Bronchial epithelial cell (primary cell): ENCODE measurements around the gene PA2G4. TPM values are rescaled to one million over a fixed set of nuclear protein-coding genes. Genes with fewer than 3 reads are reported as not detected.

Experiments used
- DNase-seq: peaks from one replicate; pipeline ENCODE4 v3.0.0-alpha.2; 2010; ENCODE audit warnings: low read depth
- FAIRE-seq: peaks from 2 replicates; lab custom pipeline; 2011; peaks lifted over from hg19 to GRCh38; lab: Jason Lieb, UNC
- H3K27me3 ChIP-seq: 2 replicates; pipeline ENCODE4 v1.5.1; 2011; ENCODE audit warnings: low read length; ENCODE audit not compliant: control insufficient read depth, insufficient read depth
- H3K36me3 ChIP-seq: 2 replicates; pipeline ENCODE4 v1.5.1; 2011; ENCODE audit warnings: low read length; ENCODE audit not compliant: control insufficient read depth, insufficient read depth
- H3K4me3 ChIP-seq: 2 replicates; pipeline ENCODE4 v1.5.1; 2011; ENCODE audit warnings: mild to moderate bottlenecking, low read depth, low read length, control low read depth
- CTCF ChIP-seq: IDR thresholded peaks from 2 replicates; pipeline ENCODE4 v1.5.1; 2011; ENCODE audit warnings: mild to moderate bottlenecking, moderate library complexity, low read length, control low read depth, inconsistent platforms; ENCODE audit not compliant: insufficient read depth, severe bottlenecking
- total RNA-seq: library from RNA; depleted of rRNA; stranded (reverse); fragments of >200 nt; gene quantifications from 2 replicates; pipeline ENCODE4 v1.2.1, GENCODE V29; 2014

Gene PA2G4
- total RNA-seq, 1 donor from 2014 or later, result 172 TPM

- Histone ChIP-seq H3K4me3 (no peak overlapping the region), H3K36me3 (peaks cover 13% of the 10 kb centered on the region), H3K27me3 (no peaks in the 10 kb centered on the region)
- DNase-seq, result peak; percentile 80
- no peak for FAIRE-seq
- peak; percentile 69 for TF ChIP-seq CTCF
Measured at GRCh38 chr12:56119361-56119796, 15.0 kb downstream of the PA2G4 start.

- Histone ChIP-seq H3K36me3 (peaks cover 13% of the 10 kb centered on the region), H3K27me3 (no peaks in the 10 kb centered on the region), H3K4me3 (no peak overlapping the region)
- DNase-seq (peak; percentile 75), FAIRE-seq (no peak)
- TF ChIP-seq CTCF, result no peak
Measured at GRCh38 chr12:56120158-56120846, 15.9 kb downstream of the PA2G4 start.

- FAIRE-seq (no peak), DNase-seq (no peak)
- Histone ChIP-seq H3K27me3 (no peaks in the 10 kb centered on the region), H3K36me3 (peaks cover 13% of the 10 kb centered on the region), H3K4me3 (no peak overlapping the region)
- TF ChIP-seq CTCF, result no peak
Measured at GRCh38 chr12:56121204-56121870, 17.0 kb downstream of the PA2G4 start.

GRCh38 chr12:56122637-56123036 is 18.3 kb downstream of the PA2G4 start:
- FAIRE-seq, result no peak
- no peak for TF ChIP-seq CTCF
- DNase-seq, result no peak
- H3K4me3 ChIP-seq, result no peak overlapping the region
- H3K36me3 ChIP-seq, result peaks cover 12% of the 10 kb centered on the region
- no peaks in the 10 kb centered on the region for H3K27me3 ChIP-seq

GRCh38 chr12:56124133-56124532 is 19.8 kb downstream of the PA2G4 start:
- Histone ChIP-seq H3K4me3 (no peak overlapping the region), H3K36me3 (peaks cover 10% of the 10 kb centered on the region), H3K27me3 (no peaks in the 10 kb centered on the region)
- no peak for TF ChIP-seq CTCF
- no peak for FAIRE-seq
- no peak for DNase-seq
